KMS-11 (cell line): ENCODE measurements around the gene FARS2.

Experiments used
- H2AFZ ChIP-seq: fragments of 200-600 bp; sonication (generic); 2 replicates; pipeline ENCODE4 v1.6.1; 2016; ENCODE audit warnings: antibody characterized with exemption, mixed run types, low read depth
- H3K27ac ChIP-seq: fragments of 200-600 bp; sonication (generic); 2 replicates; pipeline ENCODE4 v1.6.1; 2016; ENCODE audit warnings: mild to moderate bottlenecking, mixed run types
- H3K27me3 ChIP-seq: fragments of 200-600 bp; sonication (generic); 2 replicates; pipeline ENCODE4 v1.6.1; 2017; ENCODE audit warnings: mild to moderate bottlenecking, low read depth, mixed run types, moderate library complexity; ENCODE audit not compliant: insufficient read depth
- H3K36me3 ChIP-seq: fragments of 200-600 bp; sonication (generic); 2 replicates; pipeline ENCODE4 v1.6.1; 2017; ENCODE audit warnings: mild to moderate bottlenecking, mixed run types; ENCODE audit not compliant: insufficient read depth
- H3K4me1 ChIP-seq: fragments of 200-600 bp; sonication (generic); 2 replicates; pipeline ENCODE4 v1.6.1; 2016; ENCODE audit warnings: mild to moderate bottlenecking, low read depth, mixed run types; ENCODE audit not compliant: poor library complexity, severe bottlenecking
- H3K4me2 ChIP-seq: fragments of 200-600 bp; sonication (generic); 2 replicates; pipeline ENCODE4 v1.7.0; 2016; ENCODE audit warnings: mild to moderate bottlenecking, mixed run types
- H3K4me3 ChIP-seq: fragments of 200-600 bp; sonication (generic); IDR thresholded peaks from 2 replicates; pipeline ENCODE4 v1.6.1; 2017; ENCODE audit warnings: low read depth, low read length, mixed read lengths; ENCODE audit not compliant: insufficient read depth
- H3K79me2 ChIP-seq: fragments of 200-600 bp; sonication (generic); 2 replicates; pipeline ENCODE4 v1.6.1; 2016; ENCODE audit warnings: low read depth, mixed run types; ENCODE audit not compliant: insufficient read depth
- H3K9ac ChIP-seq: fragments of 200-600 bp; sonication (generic); 2 replicates; pipeline ENCODE4 v1.6.1; 2016; ENCODE audit warnings: mild to moderate bottlenecking, mixed run types
- H4K20me1 ChIP-seq: fragments of 200-600 bp; sonication (generic); 2 replicates; pipeline ENCODE4 v1.6.1; 2016; ENCODE audit warnings: mild to moderate bottlenecking, mixed run types; ENCODE audit not compliant: insufficient read depth
- TF ChIP-seq, protein P1 (sequence below): fragments of 200-600 bp; sonication (generic); conservative IDR thresholded peaks from 2 replicates; pipeline ENCODE4 v1.6.1; 2017; ENCODE audit warnings: low read depth, mild to moderate bottlenecking, antibody characterized with exemption, low read length, moderate library complexity, mixed read lengths

Gene FARS2

DNA sequence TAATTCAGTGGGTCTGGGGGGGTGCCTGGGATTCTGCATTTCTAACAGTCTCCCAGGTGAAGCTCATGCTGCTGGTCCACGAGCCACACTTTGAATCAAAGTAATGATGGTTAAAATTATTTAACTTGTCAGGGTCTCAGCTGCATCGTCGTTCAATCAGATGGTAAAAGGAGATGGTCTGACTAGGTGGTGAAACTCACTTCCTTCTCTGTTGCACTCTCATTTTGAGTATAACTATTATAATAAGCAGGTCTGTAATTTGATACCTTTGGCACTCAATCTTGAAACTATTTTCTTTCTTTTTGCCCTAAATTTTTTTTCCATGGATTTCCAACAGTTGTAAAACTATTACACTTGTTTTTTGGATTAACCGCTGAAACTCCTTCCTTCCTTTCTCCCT, 292.5 kb downstream of the FARS2 start:
- H3K79me2 ChIP-seq: no peaks in the 10 kb centered on the region
- H4K20me1 ChIP-seq: no peaks in the 10 kb centered on the region
- no peak overlapping the region for H3K9ac ChIP-seq
- H3K4me1 ChIP-seq: no peaks in the 10 kb centered on the region
- TF ChIP-seq, protein P1, sequence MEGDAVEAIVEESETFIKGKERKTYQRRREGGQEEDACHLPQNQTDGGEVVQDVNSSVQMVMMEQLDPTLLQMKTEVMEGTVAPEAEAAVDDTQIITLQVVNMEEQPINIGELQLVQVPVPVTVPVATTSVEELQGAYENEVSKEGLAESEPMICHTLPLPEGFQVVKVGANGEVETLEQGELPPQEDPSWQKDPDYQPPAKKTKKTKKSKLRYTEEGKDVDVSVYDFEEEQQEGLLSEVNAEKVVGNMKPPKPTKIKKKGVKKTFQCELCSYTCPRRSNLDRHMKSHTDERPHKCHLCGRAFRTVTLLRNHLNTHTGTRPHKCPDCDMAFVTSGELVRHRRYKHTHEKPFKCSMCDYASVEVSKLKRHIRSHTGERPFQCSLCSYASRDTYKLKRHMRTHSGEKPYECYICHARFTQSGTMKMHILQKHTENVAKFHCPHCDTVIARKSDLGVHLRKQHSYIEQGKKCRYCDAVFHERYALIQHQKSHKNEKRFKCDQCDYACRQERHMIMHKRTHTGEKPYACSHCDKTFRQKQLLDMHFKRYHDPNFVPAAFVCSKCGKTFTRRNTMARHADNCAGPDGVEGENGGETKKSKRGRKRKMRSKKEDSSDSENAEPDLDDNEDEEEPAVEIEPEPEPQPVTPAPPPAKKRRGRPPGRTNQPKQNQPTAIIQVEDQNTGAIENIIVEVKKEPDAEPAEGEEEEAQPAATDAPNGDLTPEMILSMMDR: no peak
- no peaks in the 10 kb centered on the region for H3K27me3 ChIP-seq
- no peak overlapping the region for H3K27ac ChIP-seq
- no peak overlapping the region for H3K4me2 ChIP-seq
- no peaks in the 10 kb centered on the region for H3K36me3 ChIP-seq
- no peak overlapping the region for H2AFZ ChIP-seq
- H3K4me3 ChIP-seq: no peak overlapping the region

DNA sequence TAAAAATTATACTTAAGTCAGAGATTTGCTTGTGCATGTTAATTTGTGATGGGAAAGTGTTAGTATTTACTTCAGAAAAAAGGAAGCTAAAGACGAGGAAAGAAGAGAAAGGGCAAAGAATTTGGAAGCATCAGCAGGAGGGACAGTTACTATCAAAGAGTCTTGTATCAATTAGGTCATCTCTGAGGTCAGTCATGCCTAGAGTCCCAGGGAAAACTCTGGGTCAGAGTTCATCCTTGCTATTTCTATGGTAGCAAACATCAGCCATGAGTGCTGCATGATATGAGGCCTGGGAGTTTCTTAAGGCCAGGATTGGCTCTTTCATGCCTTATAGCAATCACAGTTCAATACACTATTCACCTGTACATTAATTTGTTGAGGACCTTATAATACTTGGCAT, 292.9 kb downstream of the FARS2 start:
- no peak overlapping the region for H3K4me2 ChIP-seq

GRCh38 chr6:5556011-5556410, 294.7 kb downstream of the FARS2 start:
- TF ChIP-seq, protein P1: no peak
- no peak overlapping the region for H3K4me2 ChIP-seq

More for the DNA sequence above, 292.9 kb downstream of the FARS2 start:
- H3K36me3 ChIP-seq: no peaks in the 10 kb centered on the region
- no peaks in the 10 kb centered on the region for H3K27me3 ChIP-seq
- H2AFZ ChIP-seq: no peak overlapping the region
- no peaks in the 10 kb centered on the region for H3K79me2 ChIP-seq
- TF ChIP-seq, protein P1: no peak
- H3K9ac ChIP-seq: no peak overlapping the region
- H3K4me1 ChIP-seq: no peaks in the 10 kb centered on the region
- H4K20me1 ChIP-seq: no peaks in the 10 kb centered on the region
- no peak overlapping the region for H3K4me3 ChIP-seq
- H3K27ac ChIP-seq: no peak overlapping the region

GRCh38 chr6:5557506-5557905, 296.2 kb downstream of the FARS2 start:
- TF ChIP-seq, protein P1: no peak
- no peaks in the 10 kb centered on the region for H4K20me1 ChIP-seq
- no peaks in the 10 kb centered on the region for H3K36me3 ChIP-seq

More at GRCh38 chr6:5556011-5556410, 294.7 kb downstream of the FARS2 start:
- H2AFZ ChIP-seq: no peak overlapping the region
- no peaks in the 10 kb centered on the region for H3K27me3 ChIP-seq
- no peak overlapping the region for H3K4me3 ChIP-seq
- H3K4me1 ChIP-seq: no peaks in the 10 kb centered on the region
- no peaks in the 10 kb centered on the region for H4K20me1 ChIP-seq
- H3K9ac ChIP-seq: no peak overlapping the region
- no peaks in the 10 kb centered on the region for H3K79me2 ChIP-seq
- no peaks in the 10 kb centered on the region for H3K36me3 ChIP-seq
- no peak overlapping the region for H3K27ac ChIP-seq

More at GRCh38 chr6:5557506-5557905, 296.2 kb downstream of the FARS2 start:
- Histone ChIP-seq H3K4me2 (no peak overlapping the region), H2AFZ (no peak overlapping the region), H3K27me3 (no peaks in the 10 kb centered on the region), H3K4me1 (no peaks in the 10 kb centered on the region), H3K79me2 (no peaks in the 10 kb centered on the region), H3K9ac (no peak overlapping the region), H3K4me3 (no peak overlapping the region), H3K27ac (no peak overlapping the region)
